Ovary (tissue), 3 donors: ENCODE results near the gene DNAH17.

Experiments
- CTCF ChIP-seq, 3 donors: fragments of 450-650 bp in 2 of 3; fragments of 200-600 bp in 1 of 3; IDR thresholded peaks; one replicate each; pipeline versions ENCODE4 v1.5.1 to v1.8.0; 2016 to 2022; ENCODE audit warnings: antibody characterized with exemption in 3 of 3, mild to moderate bottlenecking in 1 of 3
- POLR2A ChIP-seq: fragments of 450-650 bp; IDR thresholded peaks from one replicate; pipeline ENCODE4 v1.6.1; 2017; ENCODE audit warnings: antibody characterized with exemption, mild to moderate bottlenecking, moderate library complexity
- donor health status: DM: no; HTN: no; CAD: no.

GRCh38 chr17:78507526-78507925 lies 69.7 kb downstream of the DNAH17 start:
- TF ChIP-seq CTCF (IDR thresholded peaks at IDR 0.05) (no peak), POLR2A (no peak)
